Medulla oblongata (tissue), 1 donor: Measurements from ENCODE around the gene FRMD6.
A peak's percentile ranks its signal among the peaks of the same experiment; 100 is the strongest.

Source experiments
- DNase-seq: peaks from one replicate; pipeline ENCODE4 v3.0.0-alpha.2; 2015; ENCODE audit errors: extremely low spot score

Gene FRMD6

DNA sequence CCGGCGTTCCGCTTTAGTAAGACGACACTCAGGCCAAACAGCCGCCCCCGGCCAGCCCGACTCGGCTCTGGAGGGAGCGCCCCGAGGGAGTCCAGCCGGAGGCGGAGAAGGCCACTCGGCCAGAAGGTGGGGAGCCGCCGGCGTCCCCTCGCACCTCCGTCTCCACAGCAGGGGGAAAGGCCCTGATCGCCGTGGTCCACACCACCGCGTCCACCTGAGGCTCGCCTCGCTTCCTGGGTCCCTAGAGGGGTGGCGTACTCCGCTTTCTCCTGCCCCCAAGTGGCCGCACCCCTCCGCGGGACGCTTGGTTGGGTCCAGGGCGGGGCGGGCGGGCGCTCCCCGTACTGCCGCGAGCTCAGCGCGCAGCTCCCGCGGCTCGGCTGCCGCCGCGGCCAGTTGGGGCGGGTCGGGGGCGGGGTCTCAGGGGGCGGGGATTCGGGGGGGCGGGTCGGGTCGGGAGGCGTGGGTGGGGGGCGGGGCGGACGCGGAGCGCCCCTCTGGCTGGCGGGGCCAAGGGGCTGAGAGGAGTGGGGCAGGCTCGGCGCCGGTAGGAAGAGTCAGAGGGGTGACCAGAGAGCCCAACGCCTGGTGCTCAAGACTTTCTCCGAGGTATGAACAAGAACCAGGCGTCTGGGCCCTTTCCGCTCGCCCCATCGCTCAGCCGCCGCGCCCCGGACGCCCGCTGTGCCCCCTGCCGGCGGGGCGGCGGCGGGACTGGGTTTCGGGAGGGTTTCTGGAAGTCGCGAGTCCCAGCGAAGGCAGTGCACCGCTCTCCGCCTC, at the start of gene FRMD6:
FRMD6 (plus strand) TSS at position 523 of the 780 bp plus-strand sequence. CDS start 37,927 bp downstream, outside the sequence.
- peak; percentile 89 for DNase-seq

DNA sequence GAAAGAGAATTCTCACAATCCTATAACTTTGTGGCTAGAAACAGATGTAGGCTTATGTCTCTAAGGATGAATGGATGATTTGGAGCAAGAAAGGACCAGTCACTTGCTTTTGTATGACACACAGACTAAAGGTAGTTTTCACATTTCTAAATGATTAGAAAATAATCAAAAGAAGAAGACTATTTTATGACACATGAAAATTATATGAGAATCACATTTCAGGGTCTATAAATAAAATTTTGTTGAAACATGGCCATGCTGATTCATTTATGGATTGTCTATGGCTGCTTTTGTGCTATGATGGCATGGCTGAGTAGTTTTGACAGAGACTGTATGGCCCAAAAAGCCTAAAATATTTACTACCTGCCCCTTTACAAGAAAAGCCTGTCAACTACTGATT, 49.4 kb upstream of the FRMD6 start:
- no peak for DNase-seq

DNA sequence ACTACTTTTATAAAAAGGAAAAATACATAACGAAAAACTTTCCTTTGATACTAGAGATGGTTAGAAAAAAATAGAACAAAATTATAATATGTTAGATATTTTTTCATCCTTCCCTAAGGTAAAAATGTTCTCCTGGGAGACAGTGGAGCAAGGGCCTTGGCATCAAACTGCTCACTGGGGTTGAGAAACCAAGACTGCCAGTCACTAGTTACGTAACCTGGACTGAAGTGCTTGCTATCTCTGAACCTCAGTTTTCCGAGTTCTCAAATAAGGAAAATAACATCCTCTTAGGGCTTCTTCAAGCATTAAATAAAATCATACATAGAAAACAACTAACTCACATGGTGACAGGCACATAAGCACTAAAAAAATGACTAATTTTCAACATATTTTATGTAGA, 48.2 kb upstream of the FRMD6 start:
- DNase-seq, result no peak

DNA sequence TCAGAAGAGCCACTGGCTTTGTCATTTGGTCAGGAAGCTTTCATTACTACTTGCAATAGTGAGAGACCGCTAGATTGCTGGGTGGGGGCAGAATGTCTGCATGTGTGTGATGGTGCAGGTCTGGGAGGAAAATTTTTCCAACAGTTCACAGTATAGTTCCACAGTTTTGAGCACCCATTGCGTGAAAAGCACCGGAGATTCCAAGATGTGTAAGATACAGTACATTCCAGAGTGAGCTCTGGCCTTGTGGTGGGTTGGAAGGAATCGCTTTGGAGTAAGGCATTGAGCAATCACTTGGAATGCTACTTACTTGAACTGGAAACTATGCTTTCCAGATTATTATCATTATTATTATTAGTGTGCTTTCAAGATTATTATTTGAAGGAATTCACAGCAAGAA, 47.6 kb upstream of the FRMD6 start:
- no peak for DNase-seq

DNA sequence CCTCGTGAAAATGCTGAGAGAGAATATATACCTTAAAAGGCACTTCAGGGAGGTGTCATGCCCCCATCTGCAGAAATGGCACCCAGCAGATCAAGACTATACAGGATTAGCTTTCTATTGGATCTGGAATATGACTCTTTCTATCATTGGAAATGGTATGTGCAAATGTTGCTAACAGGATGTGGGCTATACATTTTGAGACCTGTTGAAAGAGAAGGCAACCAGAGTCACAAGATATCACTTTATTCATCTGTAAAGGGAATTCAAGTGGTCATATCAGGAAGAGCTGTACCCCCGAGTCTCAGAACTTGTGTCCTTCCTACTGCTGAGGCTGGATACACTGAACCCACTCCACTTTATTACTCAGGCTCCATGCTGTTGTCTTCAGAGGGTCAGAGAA, 46.1 kb upstream of the FRMD6 start:
- DNase-seq, result no peak

DNA sequence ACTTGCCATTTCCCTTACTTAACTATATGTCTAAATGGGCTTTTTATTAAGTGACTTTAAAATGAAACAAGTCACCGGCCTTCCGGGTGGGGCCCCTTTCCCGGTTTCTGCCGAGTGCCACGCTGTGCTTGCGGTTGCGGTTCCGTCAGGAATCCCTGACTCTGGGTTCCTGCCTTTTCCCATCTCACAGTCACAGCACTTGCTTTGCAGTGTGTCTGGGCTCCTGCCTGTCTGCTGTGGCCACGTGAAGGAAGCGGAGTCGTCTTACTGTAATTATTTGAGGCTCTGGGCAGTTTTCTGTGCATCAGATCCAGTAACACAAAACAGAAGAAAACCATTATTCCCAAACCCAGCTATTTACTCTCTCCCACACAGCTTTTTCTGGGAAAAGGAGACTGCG, 44.0 kb upstream of the FRMD6 start:
- DNase-seq, result no peak

DNA sequence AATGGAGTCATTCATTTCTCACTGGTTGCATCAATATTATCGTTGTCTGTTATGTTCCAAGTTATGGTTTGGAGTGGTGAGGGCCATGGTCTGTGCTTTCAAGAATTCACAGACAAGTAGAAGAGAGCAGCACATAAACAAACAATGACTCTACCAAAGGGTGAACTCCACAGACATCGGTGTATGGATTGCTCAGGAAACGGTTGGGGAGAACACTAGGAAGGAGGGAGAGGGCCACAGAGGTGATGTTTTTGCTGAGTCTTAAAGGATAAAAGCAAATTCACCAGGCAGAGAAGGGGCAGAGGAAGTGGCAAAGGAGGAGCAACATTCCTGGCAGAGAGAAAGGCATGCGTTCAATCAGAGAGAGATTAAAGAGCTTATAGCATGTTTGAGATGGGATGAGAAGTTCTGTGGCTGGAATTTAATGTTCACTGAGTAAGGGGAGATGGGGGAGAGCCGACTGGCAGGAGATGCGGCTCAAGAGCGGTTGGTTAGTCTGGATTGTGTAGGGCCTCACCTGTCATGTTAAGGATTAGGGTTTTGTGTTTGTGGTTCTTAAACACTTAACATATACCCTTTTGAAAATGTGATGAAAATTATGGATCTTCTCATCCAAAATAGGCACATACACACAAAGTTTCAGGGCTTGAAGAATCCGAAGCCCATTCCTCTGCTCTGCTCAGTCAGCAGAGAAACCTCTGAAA, 42.3 kb upstream of the FRMD6 start:
- no peak for DNase-seq

DNA sequence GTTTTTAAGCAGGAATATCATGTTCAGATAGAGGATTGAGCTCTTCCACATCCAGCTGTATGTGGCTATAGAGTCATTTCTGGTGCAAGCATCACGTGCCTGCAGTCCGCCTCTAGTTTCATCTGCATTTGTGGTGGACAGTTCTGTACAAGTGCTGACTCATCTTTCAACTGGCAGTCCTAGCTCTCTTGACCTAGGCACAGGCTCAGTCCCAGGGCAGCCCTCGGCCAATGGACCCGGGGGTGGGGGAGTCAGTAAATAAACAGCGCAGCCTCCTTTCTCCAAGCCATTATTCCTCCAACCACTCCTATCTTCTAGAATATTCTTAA, 41.8 kb upstream of the FRMD6 start:
- no peak for DNase-seq

DNA sequence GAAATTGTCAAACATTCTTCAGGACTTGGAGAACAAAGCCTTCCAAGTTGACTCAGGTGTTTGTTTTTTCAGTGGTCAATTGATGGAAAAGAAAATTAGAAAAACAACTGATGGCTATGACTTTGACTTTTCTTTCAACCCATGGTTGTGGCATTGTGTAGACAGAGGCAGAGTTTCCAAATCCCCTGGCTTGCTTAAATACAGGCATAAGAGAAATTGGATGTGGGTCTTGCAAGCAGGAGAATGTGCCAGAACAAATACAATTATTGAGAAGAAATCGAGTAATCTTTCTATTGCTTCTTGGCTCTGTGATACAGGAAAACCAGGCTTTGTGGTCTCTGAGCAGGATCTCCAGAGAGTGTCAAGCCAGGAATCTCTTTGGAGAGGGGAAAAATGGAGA, 40.9 kb upstream of the FRMD6 start:
- DNase-seq, result no peak

DNA sequence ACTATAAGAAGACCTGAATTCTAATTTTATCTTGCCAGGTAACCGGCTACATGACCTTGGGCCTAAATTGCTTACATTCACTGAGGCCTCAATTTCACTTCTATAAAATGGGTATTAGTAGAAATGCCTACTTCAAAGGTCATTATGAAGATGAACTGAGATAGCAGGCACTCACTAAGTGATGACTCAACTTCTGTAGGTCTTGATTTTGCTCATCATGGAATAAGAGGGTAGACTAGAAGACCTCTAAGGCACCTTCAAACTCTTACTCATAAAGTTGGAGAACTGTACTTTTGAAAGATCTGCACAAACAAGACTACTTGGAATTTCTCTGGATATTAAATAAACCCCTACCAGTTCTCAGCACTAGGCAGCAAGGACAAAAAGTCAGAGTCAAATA, 39.3 kb upstream of the FRMD6 start:
- no peak for DNase-seq

DNA sequence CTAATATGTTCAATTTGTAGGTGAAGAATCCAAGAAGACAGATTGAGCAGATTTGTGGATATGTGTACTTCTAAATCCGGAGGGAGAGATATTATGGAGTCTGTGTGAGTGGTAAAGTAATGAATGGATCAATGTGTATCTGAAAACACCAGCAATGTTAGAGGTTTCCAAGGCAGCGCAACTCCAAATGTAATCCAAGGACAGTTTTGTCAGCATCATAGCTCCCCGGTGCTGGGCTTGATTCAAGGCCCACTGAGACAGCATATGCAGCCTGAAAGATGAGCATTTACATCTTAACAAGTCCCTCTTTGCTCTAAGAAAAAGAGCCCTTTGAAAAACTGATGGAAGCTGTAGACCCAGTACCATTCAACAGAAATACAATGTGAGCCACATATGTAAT, 38.3 kb upstream of the FRMD6 start:
- no peak for DNase-seq

DNA sequence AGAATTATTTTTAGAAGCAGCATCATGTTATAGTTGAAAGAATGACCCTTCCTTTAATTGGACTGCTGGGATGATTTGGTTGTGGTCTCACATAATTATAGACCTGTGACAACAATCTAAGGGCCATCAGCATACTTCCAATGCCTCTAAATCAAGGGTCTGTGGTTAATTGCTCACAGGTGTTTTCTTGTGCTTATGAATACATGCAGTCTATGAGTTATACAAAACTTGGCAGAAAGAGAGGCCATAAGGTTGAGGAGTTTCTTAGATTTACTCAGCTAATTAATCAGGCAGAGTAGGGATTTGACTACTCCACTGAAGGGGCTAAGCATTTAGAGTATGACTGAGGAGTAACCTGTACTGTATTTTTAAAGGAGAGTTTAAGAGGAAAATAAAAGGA, 37.0 kb upstream of the FRMD6 start:
- DNase-seq, result no peak

DNA sequence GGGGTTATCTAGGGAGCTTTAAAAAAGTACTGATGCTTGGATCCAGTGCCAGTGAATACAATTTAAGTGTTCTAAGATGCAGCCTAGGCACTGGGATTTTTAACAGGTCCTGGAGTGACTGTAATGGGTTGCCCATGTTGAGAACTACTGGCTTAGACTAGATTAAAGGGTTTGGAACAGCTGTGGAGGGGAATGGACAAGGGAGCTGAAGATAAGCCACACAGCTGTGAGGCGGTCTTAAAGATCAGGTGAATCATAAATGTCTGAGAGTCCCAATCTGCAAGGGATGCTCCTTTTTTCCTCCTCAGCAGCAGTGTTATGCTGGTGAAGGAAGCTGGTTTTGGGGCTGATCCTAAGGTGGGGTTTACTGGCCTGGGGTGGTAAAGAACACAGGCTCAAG, 35.5 kb upstream of the FRMD6 start:
- DNase-seq, result no peak

DNA sequence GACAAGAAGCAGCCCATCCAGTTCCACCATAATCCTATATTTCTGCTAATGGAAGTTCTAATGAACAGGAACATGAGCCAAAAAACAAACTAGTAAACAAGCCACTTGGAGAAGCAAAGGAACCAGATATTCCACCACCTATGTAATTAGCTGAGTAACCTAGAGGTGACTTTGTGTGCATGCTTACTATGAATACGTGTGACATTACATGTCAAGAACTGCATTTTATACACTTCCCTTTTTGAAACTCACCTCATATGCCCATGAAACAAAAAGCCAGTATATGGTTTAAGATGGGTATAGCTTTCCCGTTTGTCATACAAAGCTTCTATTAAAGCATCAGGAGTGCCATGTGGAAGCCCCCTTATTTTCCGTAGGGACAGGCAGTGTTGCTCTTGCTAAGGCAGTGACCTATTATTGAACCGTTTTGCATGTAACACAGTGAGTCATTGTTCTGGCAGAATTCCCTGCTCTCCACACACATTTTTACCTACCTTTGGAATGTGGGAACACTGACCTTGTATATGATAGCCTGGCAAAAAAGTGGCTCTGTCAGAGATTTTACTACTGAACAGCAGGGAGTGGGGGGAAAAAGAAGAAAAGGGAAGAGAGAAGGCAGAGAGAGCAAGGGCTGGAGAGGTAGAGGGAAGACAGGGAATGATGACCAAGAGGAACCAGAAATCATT, 34.8 kb upstream of the FRMD6 start:
- DNase-seq, result no peak

DNA sequence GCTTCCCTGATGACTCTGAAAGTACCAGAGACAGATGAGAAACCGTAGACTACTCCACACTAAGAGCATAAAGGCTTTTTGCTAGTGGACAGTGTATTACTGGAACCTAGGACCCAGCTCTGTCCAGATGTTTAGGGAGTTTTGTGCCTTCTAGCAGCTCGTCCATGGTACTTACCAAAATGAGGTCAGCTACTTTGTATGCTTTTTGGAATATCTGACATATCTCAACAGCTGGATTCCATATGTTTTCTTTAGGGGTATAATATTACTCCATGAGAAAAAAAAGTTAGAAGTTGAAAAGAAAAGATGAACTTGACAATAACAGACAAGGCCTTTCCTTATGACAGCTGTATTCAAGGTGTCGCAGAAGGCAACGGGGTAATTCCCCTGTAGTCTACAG, 32.1 kb upstream of the FRMD6 start:
- no peak for DNase-seq

DNA sequence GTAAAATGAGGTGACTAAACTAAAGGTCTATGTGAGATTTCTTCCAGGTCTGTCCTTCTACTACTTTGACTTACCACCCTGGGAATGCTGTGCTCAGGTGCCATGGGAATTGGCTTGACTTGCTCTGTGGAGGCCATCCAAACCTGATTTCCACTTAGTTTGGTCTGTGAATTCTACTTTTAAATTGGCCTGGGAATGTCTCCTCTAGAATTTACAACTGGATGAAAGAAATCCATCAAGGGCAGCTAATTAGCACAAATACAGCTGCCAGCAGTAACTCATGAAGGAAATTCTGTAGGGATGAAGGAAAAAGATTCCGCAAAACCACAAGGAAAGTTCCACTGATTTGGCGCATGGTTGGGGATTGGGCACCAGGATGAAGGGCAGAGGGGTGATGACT, 31.7 kb upstream of the FRMD6 start:
- DNase-seq, result no peak

DNA sequence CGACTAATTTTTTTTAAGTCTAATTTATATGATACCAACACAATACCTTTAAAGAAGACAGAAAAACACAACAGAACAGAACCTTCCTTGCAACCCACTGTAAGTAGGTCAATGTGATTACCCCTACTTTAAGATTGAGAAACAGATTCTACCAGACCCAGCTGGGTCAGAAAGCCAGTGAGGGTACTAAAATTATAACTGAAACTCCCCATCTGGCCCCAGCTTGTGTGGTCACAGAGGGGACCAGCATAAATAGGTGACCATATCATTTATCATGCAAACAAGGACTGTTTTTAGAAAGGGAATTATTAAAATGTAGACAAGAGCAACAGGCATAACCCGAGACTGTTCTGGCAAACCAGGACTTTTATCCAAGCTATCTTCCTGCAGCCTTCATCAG, 30.1 kb upstream of the FRMD6 start:
- DNase-seq, result no peak

DNA sequence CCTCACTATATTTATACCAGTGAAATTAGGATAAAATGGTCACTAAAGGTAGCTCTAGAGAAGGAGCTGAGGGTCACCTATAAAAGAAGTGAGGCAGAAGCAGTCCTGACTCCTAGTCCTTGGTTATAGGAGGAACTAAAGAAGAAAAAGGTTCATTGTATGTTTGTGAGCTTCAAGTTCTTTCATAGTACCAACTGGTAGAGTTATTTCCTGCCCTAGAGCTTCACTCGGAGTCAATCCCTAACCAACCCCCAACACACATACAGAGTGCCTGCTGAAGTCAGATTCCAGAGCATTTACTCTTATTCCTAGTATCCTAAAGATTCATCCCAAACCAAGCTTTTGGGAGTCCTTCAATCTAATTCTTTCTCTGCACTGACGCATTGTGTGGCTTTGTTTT, 29.3 kb upstream of the FRMD6 start:
- no peak for DNase-seq

DNA sequence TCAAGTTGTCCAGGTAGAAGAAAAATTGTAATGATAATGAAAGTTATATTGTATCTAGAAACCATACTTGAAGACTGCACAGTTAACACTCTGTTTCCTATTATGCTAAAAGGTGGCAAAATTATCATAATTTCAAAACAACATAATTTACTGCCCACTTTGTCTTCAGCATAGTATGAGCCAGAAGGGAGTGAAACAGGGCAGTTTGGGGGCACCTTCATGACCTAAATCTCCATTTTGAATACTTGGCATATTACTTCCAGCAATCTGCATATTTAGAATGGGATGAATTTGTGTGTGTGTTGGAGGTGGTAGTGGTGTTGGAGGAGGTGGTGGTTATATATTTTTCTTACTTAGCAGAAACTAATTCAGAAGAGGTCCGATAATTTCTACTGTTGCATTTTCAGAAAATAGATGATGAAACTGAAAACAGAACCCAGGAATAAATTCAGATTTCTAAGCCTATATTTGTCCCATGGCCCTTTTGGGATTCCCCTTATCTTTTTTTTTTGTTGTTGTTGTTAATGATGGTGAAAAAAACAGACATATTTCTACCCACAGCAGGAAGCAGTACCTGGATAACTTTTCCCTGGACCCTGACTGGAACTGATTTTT, 26.6 kb upstream of the FRMD6 start:
- no peak for DNase-seq

DNA sequence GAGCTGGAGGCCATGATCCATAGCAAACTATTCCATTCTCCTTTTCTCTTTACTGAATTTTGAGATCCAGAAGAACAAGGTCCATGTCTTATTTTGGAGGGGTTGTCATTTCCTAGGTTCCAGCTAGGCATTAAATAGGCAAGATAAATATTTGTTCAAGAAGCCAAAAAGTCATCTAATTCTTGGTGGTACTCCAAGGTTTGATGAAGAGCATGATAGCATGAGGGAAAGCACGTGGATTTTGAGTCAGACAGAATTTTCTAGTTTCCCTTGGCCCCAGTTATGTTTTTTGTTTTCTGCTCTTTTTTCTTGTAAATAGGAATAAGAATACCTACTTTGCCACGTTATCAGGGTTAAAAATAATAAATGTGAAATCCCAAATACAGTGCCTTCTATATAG, 25.5 kb upstream of the FRMD6 start:
- DNase-seq, result no peak

DNA sequence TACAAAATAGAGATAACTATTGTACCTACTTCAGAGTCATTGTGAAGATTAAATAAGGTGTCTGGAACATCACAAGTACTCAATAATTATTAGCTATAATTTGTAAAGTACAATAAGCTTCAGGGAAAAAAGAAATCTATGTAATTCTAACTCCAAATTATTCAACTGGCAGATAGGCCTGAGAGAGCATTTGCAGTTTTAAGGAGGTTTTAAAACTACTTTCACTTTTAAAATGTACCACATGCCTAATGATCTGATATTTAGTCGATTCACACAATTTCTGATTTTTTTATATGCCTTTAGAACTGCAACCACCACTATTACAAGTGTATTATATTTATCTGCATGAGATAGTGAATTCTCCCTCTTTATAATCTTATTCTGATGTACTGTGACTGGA, 24.9 kb upstream of the FRMD6 start:
- DNase-seq, result no peak

DNA sequence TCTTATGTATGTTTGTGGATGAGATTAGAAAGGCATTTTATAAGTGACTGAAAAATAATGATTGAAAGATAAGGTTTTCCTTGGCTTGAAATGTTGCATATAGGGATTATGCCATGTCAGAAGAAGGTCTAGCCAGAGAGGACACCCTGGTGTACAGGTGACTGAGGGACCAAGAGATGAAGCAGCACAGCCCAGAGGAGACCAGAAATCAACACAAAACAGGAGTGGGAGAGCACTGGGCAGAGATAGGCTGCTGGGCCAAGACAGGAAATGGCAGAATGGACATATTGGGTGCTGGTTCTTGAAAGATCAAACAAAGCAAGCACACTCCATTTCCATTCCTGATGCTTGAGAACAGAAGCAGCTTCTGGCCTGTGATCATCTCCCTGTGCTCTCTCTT, 24.4 kb upstream of the FRMD6 start:
- DNase-seq, result no peak

DNA sequence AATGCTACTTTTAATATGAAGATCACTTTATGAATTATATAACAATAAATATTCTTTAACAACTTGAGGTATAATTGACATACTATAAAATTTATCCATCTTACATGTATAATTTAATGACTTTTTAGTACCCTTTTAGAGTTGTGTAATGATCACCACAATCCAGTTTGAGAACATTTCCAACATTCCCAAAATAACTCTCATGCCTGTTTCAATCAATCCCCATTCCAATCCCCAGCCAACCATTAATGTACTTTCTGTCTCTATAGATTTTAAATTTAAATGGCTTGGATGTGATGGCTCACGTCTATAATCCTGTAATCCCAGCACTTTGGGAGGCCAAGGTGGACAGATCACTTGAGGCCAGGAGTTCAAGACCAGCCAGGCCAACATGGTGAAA, 23.5 kb upstream of the FRMD6 start:
- no peak for DNase-seq
